T1000 (cell line): Measurements from ENCODE around the gene NT5DC1.
A peak's percentile ranks its signal among the peaks of the same experiment; 100 is the strongest.
"Not testable (repeated sequence)": the region's sequence is repeated elsewhere in the genome, so short reads cannot be mapped to it uniquely, and the experiment has no call there.

Source experiments
- DNase-seq: peaks from one replicate; lab custom pipeline; 2025; ENCODE audit warnings: mixed read lengths; lab: John Stamatoyannopoulos, UW

Gene NT5DC1

GRCh38 chr6:116279232-116280160 lies 178.8 kb downstream of the NT5DC1 start, which contains the start of gene TSPYL1:
TSPYL1 (minus strand) TSS chr6:116279930; CDS start chr6:116279830, 100 bp downstream.
- peak; percentile 91 for DNase-seq

- no peak for DNase-seq
Measured at GRCh38 chr6:116280161-116280932, 179.7 kb downstream of the NT5DC1 start.

- DNase-seq, result no peak
Measured at GRCh38 chr6:116280933-116281316, 180.3 kb downstream of the NT5DC1 start.

- no peak for DNase-seq
Measured at GRCh38 chr6:116282698-116283097, 182.0 kb downstream of the NT5DC1 start.

GRCh38 chr6:116283191-116283590 lies 182.5 kb downstream of the NT5DC1 start:
- DNase-seq, result no peak

- DNase-seq, result not testable (repeated sequence)
Measured at GRCh38 chr6:116284984-116285383, 184.3 kb downstream of the NT5DC1 start.

GRCh38 chr6:116286773-116287358 lies 186.2 kb downstream of the NT5DC1 start:
- DNase-seq, result no peak

- no peak for DNase-seq
Measured at GRCh38 chr6:116287689-116288282, 187.1 kb downstream of the NT5DC1 start.

DNA sequence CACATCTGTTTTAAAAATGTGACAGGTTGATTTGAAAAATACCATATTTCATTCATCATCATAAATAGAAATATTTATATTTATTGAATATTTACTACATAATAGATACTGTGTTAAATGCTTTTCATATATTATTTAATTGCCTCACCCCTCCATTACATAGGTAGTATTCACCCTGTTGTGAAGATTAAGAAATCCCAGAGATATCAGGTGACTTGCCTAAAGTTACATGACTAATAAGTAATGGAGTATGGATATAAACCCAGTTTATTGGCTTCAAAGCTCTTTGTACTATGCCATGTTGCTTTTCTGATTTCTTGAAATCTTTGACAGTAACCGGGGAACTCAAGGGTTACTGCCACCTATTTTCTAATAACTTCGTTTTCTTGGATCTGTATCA lies 189.2 kb downstream of the NT5DC1 start:
- DNase-seq, result no peak

DNA sequence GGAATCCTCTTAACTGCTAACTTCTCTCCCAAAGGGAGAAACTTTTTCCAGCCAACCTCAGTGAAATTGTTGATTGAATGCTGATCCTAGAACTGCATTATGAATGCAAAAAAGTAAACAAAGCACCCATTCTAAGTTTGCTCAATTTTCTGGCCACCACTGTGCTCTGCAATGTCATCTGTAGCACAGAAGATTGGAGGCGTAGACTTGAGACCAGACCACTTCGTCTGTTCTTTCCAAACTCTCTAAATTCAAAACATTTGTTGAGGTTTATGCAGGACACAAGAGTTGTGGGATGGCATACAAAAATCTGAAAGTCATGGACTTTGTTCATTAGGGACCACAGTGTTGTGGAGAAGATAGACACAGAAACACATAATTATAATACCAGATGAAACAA lies 190.1 kb downstream of the NT5DC1 start:
- DNase-seq, result no peak

GRCh38 chr6:116291701-116292396 lies 191.2 kb downstream of the NT5DC1 start:
- DNase-seq, result no peak

GRCh38 chr6:116292553-116292952 lies 191.9 kb downstream of the NT5DC1 start:
- no peak for DNase-seq

GRCh38 chr6:116298273-116298672 lies 197.6 kb downstream of the NT5DC1 start:
- DNase-seq, result no peak

DNA sequence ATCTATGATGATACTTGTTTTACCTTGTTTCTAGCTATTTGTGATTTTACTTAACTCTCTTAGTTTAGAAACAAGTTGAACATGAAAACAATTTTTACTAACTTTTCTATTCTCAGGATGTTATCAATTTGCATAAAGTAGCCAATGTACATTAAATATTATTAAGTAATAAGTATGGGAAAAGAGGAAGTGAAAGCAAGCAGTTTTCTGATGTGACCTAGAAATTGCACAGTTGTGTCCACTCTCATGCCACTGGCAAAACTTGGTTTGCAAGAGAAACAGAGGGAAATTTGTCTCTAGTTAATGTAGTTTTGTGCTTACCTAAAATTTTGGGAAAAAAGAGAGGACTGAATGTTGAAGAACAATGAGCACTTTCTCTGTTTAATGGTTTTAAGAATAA lies 198.3 kb downstream of the NT5DC1 start:
- no peak for DNase-seq
